ENCODE results near the gene CRYBA4. TPM values are rescaled to one million over a fixed set of nuclear protein-coding genes. Genes with fewer than 3 reads are reported as not detected.

CRYBA4 gene
- total RNA-seq, 1 donor from 2014 or later = not detected

- DNase-seq = peak; percentile 66
- Histone ChIP-seq H3K4me3 (no peak overlapping the region), H3K27me3 (no peaks in the 10 kb centered on the region), H3K9me3 (no peaks in the 10 kb centered on the region), H3K4me1 (peaks cover 35% of the 10 kb centered on the region), H3K27ac (peak overlapping the region; percentile 3), H3K36me3 (no peaks in the 10 kb centered on the region)
- intact Hi-C loops (cut with DNase I) = no loop called here
- no peak for TF ChIP-seq CTCF (IDR thresholded peaks at IDR 0.05)
- peak; percentile 76 for ATAC-seq
Measured at GRCh38 chr22:26579331-26579886, 42.4 kb upstream of the CRYBA4 start.

GRCh38 chr22:26580240-26580962 is 41.4 kb upstream of the CRYBA4 start:
- no peak for DNase-seq
- Histone ChIP-seq H3K4me1 (peaks cover 32% of the 10 kb centered on the region), H3K36me3 (no peaks in the 10 kb centered on the region), H3K27me3 (no peaks in the 10 kb centered on the region), H3K4me3 (no peak overlapping the region), H3K9me3 (no peaks in the 10 kb centered on the region), H3K27ac (no peak overlapping the region)
- no peak for ATAC-seq
- intact Hi-C loops (cut with DNase I) = no loop called here
- no peak for TF ChIP-seq CTCF (IDR thresholded peaks at IDR 0.05)

- no peak for TF ChIP-seq CTCF (IDR thresholded peaks at IDR 0.05)
- H3K27me3 ChIP-seq = no peaks in the 10 kb centered on the region
- DNase-seq (no peak), ATAC-seq (no peak)
- H3K9me3 ChIP-seq = no peaks in the 10 kb centered on the region
- intact Hi-C loops (cut with DNase I) = no loop called here
- H3K4me1 ChIP-seq = peaks cover 33% of the 10 kb centered on the region
- no peak overlapping the region for H3K4me3 ChIP-seq
- H3K27ac ChIP-seq = no peak overlapping the region
- no peaks in the 10 kb centered on the region for H3K36me3 ChIP-seq
Measured at GRCh38 chr22:26581026-26581425, 40.7 kb upstream of the CRYBA4 start.

GRCh38 chr22:26581633-26582168 is 40.1 kb upstream of the CRYBA4 start:
- Histone ChIP-seq H3K27ac (no peak overlapping the region), H3K4me3 (no peak overlapping the region), H3K36me3 (no peaks in the 10 kb centered on the region), H3K9me3 (no peaks in the 10 kb centered on the region), H3K4me1 (peaks cover 32% of the 10 kb centered on the region), H3K27me3 (no peaks in the 10 kb centered on the region)
- ATAC-seq = no peak
- DNase-seq = no peak
- intact Hi-C loops (cut with DNase I) = no loop called here
- no peak for TF ChIP-seq CTCF (IDR thresholded peaks at IDR 0.05)

GRCh38 chr22:26584010-26584409 is 37.8 kb upstream of the CRYBA4 start:
- Histone ChIP-seq H3K27ac (no peak overlapping the region), H3K4me3 (no peak overlapping the region), H3K27me3 (no peaks in the 10 kb centered on the region), H3K4me1 (peaks cover 31% of the 10 kb centered on the region), H3K36me3 (no peaks in the 10 kb centered on the region), H3K9me3 (no peaks in the 10 kb centered on the region)
- no peak for ATAC-seq
- no peak for TF ChIP-seq CTCF (IDR thresholded peaks at IDR 0.05)
- intact Hi-C loops (cut with DNase I) = no loop called here
- no peak for DNase-seq
